Activated naive CD8-positive, alpha-beta T cell treated with anti-CD3 and anti-CD28 coated beads for 36 hours (primary cell): ENCODE results near the gene STXBP3. TPM values are rescaled to one million over a fixed set of nuclear protein-coding genes. Genes with fewer than 3 reads are reported as not detected.

Experiments
- DNase-seq: peaks from one replicate; pipeline ENCODE4 v3.0.0; 2021
- H3K27ac Mint-ChIP-seq: one replicate; pipeline ENCODE4 v1.8.0; 2022; ENCODE audit warnings: mild to moderate bottlenecking, moderate library complexity, mixed read lengths
- H3K27me3 Mint-ChIP-seq: one replicate; pipeline ENCODE4 v1.8.0; 2022; ENCODE audit warnings: mild to moderate bottlenecking, mixed read lengths
- H3K36me3 Mint-ChIP-seq: one replicate; pipeline ENCODE4 v1.8.0; 2021; ENCODE audit warnings: mild to moderate bottlenecking, mixed read lengths
- H3K4me1 Mint-ChIP-seq: one replicate; pipeline ENCODE4 v1.8.0; 2021; ENCODE audit warnings: mixed read lengths
- H3K4me3 Mint-ChIP-seq: one replicate; pipeline ENCODE4 v1.8.0; 2022; ENCODE audit warnings: mild to moderate bottlenecking, moderate library complexity, mixed read lengths
- H3K9me3 Mint-ChIP-seq: one replicate; pipeline ENCODE4 v1.8.0; 2022; ENCODE audit warnings: mixed read lengths
- total RNA-seq, 2 experiments: library from RNA; stranded (reverse); gene quantifications; one replicate each; pipeline ENCODE4 v1.2.3, GENCODE V29; 2021

STXBP3 gene
- total RNA-seq, 2 experiments from 2014 or later: 31.8 to 34.0 TPM

DNA sequence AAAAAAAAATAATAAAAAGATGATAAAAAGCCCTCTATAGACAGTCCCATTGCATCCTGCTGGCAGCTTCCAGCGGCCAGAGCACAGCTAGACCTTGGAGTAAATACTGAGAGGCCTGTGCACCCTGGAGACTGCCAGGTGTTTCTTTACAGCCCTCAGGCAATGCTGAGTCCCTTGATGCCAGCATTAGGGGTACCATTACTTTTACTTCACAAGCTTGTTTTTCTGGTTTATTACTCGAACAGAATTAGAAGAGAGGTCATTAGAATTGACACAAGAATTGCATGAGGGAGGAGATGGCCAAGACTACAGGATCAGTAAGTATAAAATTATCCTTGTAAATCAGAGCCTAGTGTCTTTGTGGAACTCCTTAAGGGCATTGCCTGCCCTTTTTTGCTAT is 66.9 kb downstream of the STXBP3 start:
- Mint-ChIP-seq H3K9me3 (no peaks in the 10 kb centered on the region), H3K27me3 (no peaks in the 10 kb centered on the region), H3K4me3 (no peak overlapping the region), H3K36me3 (no peaks in the 10 kb centered on the region), H3K4me1 (no peaks in the 10 kb centered on the region), H3K27ac (no peak overlapping the region)
- no peak for DNase-seq

GRCh38 chr1:108814343-108815125 is 68.1 kb downstream of the STXBP3 start:
- H3K36me3 Mint-ChIP-seq: no peaks in the 10 kb centered on the region
- H3K27ac Mint-ChIP-seq: no peak overlapping the region

DNA sequence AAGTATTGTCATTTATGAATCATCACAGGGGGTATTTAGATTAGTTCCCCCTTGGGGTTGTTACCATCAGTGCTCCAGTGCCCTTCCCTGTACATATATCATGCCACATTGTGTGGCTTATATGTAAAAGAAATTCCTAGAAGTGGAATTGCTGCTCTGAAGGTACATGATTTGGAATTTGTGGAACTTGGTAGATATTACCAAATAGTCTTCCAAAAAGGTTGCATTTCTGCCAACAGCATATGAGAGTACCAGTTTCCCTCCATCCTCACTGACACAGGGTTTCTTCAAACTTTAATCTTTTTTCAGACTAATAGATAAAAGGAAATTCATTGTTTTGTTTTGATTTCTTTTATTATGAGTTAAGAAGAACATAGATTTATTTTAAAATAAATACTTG is 69.1 kb downstream of the STXBP3 start:
- Mint-ChIP-seq H3K36me3 (no peaks in the 10 kb centered on the region), H3K27ac (no peak overlapping the region), H3K27me3 (peaks cover 9% of the 10 kb centered on the region), H3K9me3 (no peaks in the 10 kb centered on the region), H3K4me3 (no peak overlapping the region), H3K4me1 (no peaks in the 10 kb centered on the region)
- no peak for DNase-seq

More at GRCh38 chr1:108814343-108815125, 68.1 kb downstream of the STXBP3 start:
- no peak for DNase-seq
- Mint-ChIP-seq H3K4me1 (no peaks in the 10 kb centered on the region), H3K9me3 (no peaks in the 10 kb centered on the region), H3K4me3 (no peak overlapping the region), H3K27me3 (peaks cover 3% of the 10 kb centered on the region)

GRCh38 chr1:108816049-108816893 is 69.8 kb downstream of the STXBP3 start:
- Mint-ChIP-seq H3K36me3 (no peaks in the 10 kb centered on the region), H3K27me3 (peaks cover 9% of the 10 kb centered on the region), H3K4me3 (no peak overlapping the region), H3K9me3 (no peaks in the 10 kb centered on the region), H3K4me1 (no peaks in the 10 kb centered on the region), H3K27ac (no peak overlapping the region)
- no peak for DNase-seq

DNA sequence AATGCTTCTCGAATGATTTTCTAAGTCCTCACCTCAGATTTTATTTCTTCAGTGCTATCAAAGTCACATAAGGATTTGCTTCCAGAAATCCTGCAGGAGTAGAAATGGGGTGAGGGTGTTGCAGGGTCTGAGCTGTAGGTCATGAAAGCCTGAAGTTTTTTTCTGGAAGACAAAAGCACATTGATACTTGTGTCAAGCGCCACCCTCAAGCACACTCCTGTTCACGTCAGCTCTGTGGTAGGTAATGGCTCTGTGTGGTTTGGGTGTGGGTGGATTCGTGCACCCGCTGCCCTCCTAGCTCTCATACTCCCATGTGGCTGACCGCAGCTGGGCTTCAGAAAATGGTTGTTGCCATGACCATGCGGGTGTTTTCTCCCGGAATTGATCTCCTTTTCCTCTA is 70.5 kb downstream of the STXBP3 start:
- Mint-ChIP-seq H3K36me3 (no peaks in the 10 kb centered on the region), H3K9me3 (no peaks in the 10 kb centered on the region), H3K4me1 (no peaks in the 10 kb centered on the region), H3K27me3 (peaks cover 13% of the 10 kb centered on the region), H3K27ac (no peak overlapping the region), H3K4me3 (no peak overlapping the region)
- no peak for DNase-seq

DNA sequence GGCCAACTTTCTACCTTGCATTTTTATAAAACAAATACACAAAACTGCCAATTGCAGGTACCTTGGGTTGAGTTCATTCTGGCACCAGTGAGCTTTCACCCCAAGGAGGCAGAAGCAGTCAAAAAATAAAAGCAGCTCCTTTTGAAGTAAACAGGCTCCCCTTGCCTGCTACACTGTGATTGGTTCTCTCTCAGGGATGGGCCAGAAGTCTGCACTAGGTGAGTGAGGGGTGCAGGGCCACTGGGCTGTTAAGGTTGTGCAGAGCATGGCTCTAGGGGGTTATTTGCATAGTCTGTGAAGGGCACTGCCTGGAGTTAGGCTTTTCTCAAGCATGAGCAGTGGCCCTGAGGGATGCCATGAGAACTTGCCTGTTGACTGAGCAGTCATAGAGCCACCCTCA is 71.3 kb downstream of the STXBP3 start:
- peaks cover 13% of the 10 kb centered on the region for H3K27me3 Mint-ChIP-seq
- H3K4me1 Mint-ChIP-seq: no peaks in the 10 kb centered on the region
- no peak for DNase-seq
- H3K36me3 Mint-ChIP-seq: no peaks in the 10 kb centered on the region
- H3K27ac Mint-ChIP-seq: no peak overlapping the region
- H3K9me3 Mint-ChIP-seq: no peaks in the 10 kb centered on the region
- no peak overlapping the region for H3K4me3 Mint-ChIP-seq

DNA sequence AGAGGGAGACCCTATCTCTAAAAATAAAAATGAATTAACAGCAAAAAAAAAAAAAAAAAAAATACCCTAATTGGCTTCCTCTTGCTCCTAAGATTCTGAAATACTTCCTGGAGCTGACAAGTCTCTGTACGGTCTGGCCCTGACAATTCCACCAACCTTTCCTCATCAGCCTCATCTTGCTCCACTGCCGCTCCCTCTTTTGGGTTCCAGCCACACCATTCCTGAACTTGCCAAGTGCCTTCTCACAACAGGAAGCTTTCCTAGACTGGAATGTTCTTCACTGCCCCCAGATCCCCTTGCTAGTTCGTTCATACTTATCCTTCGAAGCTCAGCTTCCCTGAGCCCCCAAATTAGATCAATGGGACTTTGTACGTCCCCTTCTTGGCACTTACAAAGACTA is 73.4 kb downstream of the STXBP3 start:
- no peak overlapping the region for H3K27ac Mint-ChIP-seq
- H3K27me3 Mint-ChIP-seq: peaks cover 13% of the 10 kb centered on the region
- H3K9me3 Mint-ChIP-seq: no peaks in the 10 kb centered on the region
- no peaks in the 10 kb centered on the region for H3K36me3 Mint-ChIP-seq
- no peak overlapping the region for H3K4me3 Mint-ChIP-seq
- H3K4me1 Mint-ChIP-seq: no peaks in the 10 kb centered on the region
- DNase-seq: no peak

GRCh38 chr1:108823632-108824031 is 77.2 kb downstream of the STXBP3 start:
- H3K27me3 Mint-ChIP-seq: peaks cover 13% of the 10 kb centered on the region
- H3K27ac Mint-ChIP-seq: no peak overlapping the region

GRCh38 chr1:108824051-108824450 is 77.6 kb downstream of the STXBP3 start:
- peaks cover 12% of the 10 kb centered on the region for H3K27me3 Mint-ChIP-seq
- H3K9me3 Mint-ChIP-seq: no peaks in the 10 kb centered on the region
- no peak overlapping the region for H3K4me3 Mint-ChIP-seq
- no peak for DNase-seq
- H3K36me3 Mint-ChIP-seq: no peaks in the 10 kb centered on the region
- no peak overlapping the region for H3K27ac Mint-ChIP-seq
- H3K4me1 Mint-ChIP-seq: peaks cover 3% of the 10 kb centered on the region

More at GRCh38 chr1:108823632-108824031, 77.2 kb downstream of the STXBP3 start:
- no peak overlapping the region for H3K4me3 Mint-ChIP-seq
- DNase-seq: no peak
- no peaks in the 10 kb centered on the region for H3K36me3 Mint-ChIP-seq
- H3K9me3 Mint-ChIP-seq: no peaks in the 10 kb centered on the region
- H3K4me1 Mint-ChIP-seq: peaks cover 3% of the 10 kb centered on the region

DNA sequence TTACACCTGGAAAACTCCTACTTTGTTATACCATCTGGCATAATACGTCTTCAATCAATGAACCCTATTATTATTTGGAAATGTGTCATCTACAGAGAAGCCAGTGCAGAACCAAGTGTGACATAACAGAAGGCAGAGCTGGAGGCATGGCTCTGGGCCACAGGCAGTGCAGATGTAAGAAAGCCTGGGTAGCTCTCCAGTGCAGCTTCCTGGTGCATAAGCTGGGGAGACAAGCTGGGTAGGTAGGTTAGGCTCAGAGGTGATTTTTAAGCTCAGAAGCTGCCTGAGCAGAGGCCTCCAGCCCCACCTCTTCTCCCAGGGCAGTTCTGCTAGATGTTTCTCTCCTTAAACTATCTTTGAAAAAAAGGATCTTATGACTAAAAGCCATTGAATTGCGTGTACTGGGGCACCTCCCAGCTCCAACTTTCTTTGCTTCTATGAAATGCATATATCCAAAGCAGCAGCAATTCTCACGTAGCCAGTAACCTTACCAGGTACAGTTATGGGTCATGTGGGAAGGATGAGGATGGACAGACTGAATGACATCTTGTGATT is 79.7 kb downstream of the STXBP3 start:
- peaks cover 4% of the 10 kb centered on the region for H3K27me3 Mint-ChIP-seq
- peaks cover 3% of the 10 kb centered on the region for H3K4me1 Mint-ChIP-seq
- H3K27ac Mint-ChIP-seq: no peak overlapping the region
- no peaks in the 10 kb centered on the region for H3K9me3 Mint-ChIP-seq
- no peaks in the 10 kb centered on the region for H3K36me3 Mint-ChIP-seq
- no peak for DNase-seq
- no peak overlapping the region for H3K4me3 Mint-ChIP-seq

- Mint-ChIP-seq H3K27ac (no peak overlapping the region), H3K4me3 (no peak overlapping the region), H3K27me3 (no peaks in the 10 kb centered on the region), H3K36me3 (no peaks in the 10 kb centered on the region), H3K4me1 (peaks cover 3% of the 10 kb centered on the region), H3K9me3 (no peaks in the 10 kb centered on the region)
- DNase-seq: peak; percentile 61
Observed at GRCh38 chr1:108828074-108828961, 81.8 kb downstream of the STXBP3 start.

DNA sequence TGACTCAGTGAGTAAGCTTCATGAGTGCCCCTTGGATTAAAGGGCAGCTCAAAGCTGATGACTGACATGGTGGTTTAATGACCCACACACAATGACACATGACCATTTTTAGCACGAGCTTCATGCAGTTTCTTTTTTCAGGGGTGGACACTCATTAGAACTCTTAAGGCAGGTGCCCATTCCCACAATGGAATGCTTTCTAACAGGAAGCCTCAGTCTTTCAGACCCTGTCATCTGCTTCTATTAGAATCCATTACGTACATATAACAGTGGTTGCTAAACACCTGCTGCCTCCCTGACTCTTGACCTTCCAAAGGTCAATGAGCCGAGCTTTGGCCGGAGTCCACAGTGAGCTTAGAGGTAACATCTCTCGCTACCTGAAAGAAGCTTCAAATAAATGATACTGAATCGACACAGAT is 83.0 kb downstream of the STXBP3 start:
- peaks cover 3% of the 10 kb centered on the region for H3K4me1 Mint-ChIP-seq
- no peaks in the 10 kb centered on the region for H3K36me3 Mint-ChIP-seq
- H3K9me3 Mint-ChIP-seq: no peaks in the 10 kb centered on the region
- no peak for DNase-seq
- H3K27me3 Mint-ChIP-seq: no peaks in the 10 kb centered on the region
- no peak overlapping the region for H3K4me3 Mint-ChIP-seq
- no peak overlapping the region for H3K27ac Mint-ChIP-seq

GRCh38 chr1:108830119-108831008 is 83.9 kb downstream of the STXBP3 start:
- no peaks in the 10 kb centered on the region for H3K9me3 Mint-ChIP-seq
- no peak overlapping the region for H3K27ac Mint-ChIP-seq
- peaks cover 3% of the 10 kb centered on the region for H3K4me1 Mint-ChIP-seq
- H3K27me3 Mint-ChIP-seq: no peaks in the 10 kb centered on the region
- no peaks in the 10 kb centered on the region for H3K36me3 Mint-ChIP-seq
- no peak overlapping the region for H3K4me3 Mint-ChIP-seq
- no peak for DNase-seq

DNA sequence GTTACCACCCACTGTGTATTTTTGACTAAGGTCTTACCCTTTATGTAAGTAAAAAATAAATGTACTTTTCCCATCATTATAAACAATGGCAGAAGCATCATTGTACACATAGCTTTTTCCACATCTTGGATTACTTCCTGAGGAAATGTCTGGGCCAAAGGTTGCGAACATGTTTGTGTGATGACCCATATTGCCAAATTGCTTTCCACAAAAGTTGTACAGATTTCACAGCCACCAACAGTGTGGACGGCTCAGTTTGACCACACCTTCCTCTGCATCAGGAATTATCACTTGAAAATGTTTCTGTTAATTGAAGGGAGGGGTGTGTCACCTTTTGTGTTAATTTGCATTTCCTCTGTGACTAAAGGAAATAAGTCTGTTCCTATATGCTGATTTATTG is 84.8 kb downstream of the STXBP3 start:
- H3K36me3 Mint-ChIP-seq: no peaks in the 10 kb centered on the region
- no peaks in the 10 kb centered on the region for H3K27me3 Mint-ChIP-seq
- no peaks in the 10 kb centered on the region for H3K9me3 Mint-ChIP-seq
- H3K27ac Mint-ChIP-seq: no peak overlapping the region
- no peak overlapping the region for H3K4me3 Mint-ChIP-seq
- peaks cover 3% of the 10 kb centered on the region for H3K4me1 Mint-ChIP-seq
- no peak for DNase-seq
